HL-60/S4 treated with retinoic acid at 250 ng/mL for 4 days and 3 days (cell line): ENCODE results near the gene NOS3.

Source experiments
- in situ Hi-C: fragments of 300-500 bp; cut with MboI; formaldehyde crosslinking; loops from 2 replicates; pipeline ENCODE4 v1.7.0; 2022; ENCODE audit warnings: low sequenced_read_pairs

NOS3 gene

DNA sequence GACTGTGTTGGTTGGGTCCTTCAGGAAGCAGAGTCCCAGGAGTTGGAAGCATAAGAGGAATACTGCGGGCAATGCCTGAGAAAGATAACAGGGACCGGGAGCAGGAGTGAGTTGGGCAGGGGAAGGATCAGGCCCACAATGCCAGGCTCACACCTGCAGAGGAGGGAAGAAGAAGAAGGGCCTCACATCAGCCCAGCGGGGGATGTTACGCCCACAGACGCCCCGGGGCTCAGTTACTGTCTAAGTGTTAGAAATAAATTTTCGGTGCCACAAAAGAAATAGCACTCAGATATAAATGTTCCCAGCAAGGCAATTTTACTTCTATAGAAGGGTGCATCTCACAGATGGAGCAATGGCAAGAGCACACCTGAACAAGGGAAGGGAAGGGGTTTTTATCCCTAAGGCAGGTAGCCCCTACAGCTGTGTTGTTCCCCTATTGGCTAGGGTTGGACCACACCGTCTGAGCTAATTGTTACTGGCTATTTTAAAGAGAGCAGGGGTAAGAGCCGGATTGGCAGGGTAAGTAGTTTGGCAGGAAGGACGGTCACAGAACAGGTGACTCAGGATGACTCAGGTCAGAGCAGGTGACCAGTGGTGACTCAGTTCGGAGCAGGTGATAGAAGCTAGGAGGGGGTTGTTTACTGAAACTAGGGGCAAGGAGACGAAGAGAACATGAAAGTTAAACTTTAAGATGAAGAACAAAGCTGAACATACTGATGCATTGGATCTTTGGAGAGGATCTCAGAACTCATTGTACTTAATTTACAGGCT, at the start of gene NOS3:
TSS of gene NOS3 (plus strand) at position 602 of the 771 bp plus-strand sequence. CDS start 2,787 bp downstream, outside the sequence.
- in situ Hi-C loops = no loop called here

DNA sequence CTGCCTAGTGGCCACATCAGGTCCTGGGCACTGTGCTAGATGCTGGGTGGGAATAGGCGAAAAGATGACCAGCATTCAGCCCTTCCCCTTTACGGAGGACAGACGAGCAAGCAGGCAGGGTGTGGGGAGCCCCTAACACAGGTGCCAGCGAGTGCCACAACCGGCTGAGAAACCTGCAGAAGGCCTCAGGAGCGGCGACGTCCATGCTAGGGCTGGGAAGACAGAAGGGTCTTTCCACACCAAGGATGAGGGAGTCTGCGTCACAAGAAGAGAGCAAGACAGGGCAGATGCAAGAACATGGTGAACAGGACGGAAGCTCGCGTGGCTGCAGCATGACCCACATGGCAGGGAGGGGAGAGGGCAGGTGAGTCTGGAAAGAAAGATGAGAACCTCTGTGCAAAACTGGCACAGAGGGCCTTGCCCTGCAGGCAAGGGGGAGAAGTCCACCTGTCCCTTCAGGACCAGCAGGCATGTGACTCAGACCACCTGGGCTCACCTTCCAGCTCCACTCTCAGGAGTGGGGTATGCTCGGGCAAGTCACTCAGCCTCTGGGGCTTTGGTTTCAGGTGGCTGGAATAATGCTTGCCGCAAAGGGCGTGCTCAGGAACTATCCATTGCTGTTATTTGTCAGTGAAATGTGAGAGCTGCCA, 49.3 kb upstream of the NOS3 start:
- in situ Hi-C loops = no loop called here

GRCh38 chr7:150942001-150942590, 48.7 kb upstream of the NOS3 start:
- in situ Hi-C loops = no loop called here

DNA sequence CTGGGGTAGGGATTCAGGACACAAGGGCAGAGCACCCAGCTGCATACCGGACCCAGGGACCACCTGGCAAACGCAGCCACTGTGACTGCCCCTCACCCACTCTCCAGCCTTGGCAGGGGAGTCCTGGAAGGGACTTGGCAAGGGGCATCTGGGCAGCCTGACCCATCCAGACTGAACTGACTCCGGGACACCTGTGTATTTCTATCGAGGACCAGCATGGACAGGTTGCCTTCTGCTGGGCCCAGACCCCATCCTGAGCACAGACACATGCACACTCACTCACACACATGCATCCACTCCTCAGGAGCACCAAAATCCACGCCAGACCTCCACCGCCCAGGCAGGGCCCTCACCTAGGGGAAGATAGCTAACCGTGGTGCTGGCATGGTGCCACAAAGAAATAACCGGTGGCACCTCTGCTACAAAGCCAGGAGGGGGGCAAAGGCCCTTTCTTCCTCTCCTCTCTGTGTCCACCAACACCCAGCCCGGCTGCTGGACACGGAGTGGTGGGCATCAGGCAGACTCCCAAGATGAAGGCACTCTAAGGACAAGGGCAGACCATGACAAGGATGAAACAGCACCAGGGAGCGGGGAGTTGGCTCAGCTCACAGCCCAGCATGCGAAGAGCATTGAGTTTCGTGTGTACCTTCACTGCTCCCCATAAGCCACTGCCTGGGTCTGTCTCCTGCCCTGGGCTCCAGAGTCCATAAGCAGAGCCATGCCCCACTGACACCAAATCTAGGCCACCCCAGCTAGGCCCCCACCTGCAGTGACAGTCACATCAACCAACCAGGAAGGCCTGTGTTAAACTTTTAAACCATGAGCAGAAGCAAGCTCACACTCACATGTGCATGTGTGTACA, 48.0 kb upstream of the NOS3 start:
- in situ Hi-C loops = no loop called here

- in situ Hi-C loops = no loop called here
These were observed 47.4 kb upstream of the NOS3 start for GRCh38 chr7:150943453-150943814.

GRCh38 chr7:150944066-150945042, 46.5 kb upstream of the NOS3 start:
- in situ Hi-C loops = no loop called here

GRCh38 chr7:150945171-150945852, 45.5 kb upstream of the NOS3 start:
- in situ Hi-C loops = no loop called here

- in situ Hi-C loops = no loop called here
These were observed 44.9 kb upstream of the NOS3 start for GRCh38 chr7:150945853-150946420.

DNA sequence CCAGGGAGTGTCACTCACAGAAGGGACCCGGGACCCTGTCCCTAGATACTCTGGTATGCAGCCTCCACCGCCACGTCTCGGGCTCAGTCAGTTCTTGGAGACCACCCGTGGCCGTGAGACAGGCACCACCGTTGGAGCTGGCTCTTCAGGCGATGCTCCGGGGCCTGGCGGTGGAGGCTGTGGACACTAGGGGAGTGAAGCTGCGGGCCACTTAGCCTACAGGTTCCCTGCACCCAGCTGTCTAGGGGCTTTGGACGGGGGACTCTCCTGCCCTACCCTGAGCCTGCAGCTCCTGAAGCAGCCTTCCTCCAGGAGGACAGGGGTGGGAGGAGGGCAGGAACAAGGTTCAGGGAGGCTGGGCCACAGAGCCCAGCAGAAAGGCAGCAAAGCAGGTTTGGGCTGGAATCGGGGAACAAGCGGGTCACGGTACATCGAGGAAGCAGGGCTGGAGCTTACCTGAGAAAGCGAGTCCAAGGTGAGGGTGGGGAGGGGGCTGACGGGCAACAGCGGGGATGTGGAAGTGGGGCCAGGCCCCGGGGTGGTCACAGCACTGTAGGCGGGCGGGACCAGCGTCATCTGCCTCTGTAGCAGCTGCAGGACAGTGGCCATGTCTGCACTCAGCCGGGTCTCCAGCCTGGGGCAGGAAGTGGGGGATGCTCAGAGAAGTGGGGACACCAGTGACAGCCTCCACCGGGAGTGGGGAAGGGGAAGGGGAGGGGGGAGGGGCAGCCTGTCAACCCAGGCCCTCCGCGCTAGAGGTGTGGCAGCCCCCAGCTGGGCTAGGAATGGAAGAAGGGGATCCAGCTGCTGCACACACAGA, 44.2 kb upstream of the NOS3 start:
- in situ Hi-C loops = no loop called here

DNA sequence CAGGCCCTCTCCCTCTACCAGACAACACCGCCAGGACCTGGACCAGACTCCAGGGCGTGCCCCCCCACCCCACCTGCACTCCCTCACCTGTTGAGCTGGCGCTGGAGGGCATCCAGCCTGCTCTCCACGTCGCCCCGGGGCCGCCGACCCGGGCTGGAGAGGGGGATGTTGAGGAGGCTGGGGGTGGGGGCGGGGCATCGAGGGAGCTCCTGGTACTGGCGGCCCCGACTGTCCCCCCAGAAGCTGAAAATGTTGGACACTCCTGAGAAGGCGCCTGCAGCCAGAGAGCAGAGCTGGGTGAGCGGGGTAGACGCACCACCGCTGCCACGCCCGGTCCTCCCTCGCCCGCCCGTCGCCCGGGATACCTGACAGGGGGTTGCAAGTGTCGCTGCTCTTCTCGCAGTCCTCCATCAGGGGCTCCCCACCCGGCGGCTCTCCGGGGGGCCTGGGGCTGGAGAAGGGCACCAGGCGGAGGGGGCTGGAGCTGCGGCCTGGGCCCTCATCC, 43.5 kb upstream of the NOS3 start:
- in situ Hi-C loops = no loop called here

DNA sequence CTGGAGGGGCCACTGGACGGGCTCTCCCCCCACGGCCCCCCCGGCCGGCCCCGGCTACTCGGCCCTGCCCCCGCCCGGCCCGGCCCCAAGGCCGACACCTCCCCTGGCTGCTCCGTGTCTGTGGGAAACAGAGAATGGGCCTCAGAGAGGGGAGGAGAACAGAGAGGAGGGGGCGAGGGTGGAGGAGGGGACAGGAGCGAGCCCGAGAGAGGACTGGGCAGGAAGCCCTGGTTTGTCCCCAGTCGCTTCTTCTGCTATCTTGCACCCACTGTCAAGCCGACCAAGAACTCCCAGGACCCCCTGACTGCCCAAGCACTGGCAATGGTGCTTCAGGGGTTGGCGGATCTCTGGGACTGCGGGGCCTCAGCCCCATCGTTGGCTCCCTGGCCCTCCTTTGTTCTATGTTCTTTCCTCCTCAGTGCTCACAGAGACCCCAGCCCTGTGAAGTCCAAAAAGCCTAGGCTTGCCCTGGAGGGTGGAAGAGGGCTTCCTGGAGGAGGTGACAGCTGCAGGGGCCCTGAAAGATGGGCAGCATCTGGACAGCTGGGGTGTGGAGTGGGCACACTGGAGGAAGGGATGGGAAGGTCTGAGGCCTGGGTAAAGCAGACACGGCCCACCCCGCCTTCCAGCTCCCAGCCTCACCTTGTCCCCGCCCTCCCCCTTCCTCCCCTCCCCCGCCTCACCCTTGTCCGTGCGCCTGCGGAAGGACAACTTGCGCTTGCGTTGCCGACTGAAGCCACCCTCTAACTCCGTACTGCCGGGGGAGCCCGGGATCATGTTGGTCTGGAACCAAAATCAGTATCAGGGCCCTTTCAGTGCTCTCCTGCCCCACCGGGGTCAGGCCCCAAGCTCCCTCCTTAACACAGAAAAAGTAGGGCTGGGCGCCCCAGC, 42.8 kb upstream of the NOS3 start:
- in situ Hi-C loops = no loop called here

DNA sequence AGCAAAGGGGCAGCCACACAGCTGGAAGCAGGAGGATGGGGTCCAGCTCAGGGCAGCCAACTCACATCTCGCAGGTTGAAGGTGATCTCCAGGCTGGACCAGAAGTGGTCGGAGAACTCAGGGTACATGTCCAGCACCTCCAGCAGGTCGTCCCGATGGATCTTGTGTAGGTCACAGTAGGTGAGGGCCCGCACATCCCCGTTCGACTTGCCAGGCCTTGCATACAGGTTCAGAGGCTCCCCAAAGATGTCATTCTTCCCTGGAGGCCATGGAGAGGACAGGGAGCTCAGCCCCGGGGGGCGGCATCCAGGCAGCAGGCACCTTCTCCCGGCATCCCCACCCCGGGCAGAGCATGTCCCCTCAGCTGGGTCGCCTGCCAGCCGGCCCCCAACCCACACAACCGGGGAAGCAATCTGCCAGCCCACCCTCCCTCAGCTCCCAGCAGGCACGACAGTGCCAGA, 42.0 kb upstream of the NOS3 start:
- in situ Hi-C loops = no loop called here

- in situ Hi-C loops = no loop called here
These were observed 41.3 kb upstream of the NOS3 start for GRCh38 chr7:150949564-150949963.

DNA sequence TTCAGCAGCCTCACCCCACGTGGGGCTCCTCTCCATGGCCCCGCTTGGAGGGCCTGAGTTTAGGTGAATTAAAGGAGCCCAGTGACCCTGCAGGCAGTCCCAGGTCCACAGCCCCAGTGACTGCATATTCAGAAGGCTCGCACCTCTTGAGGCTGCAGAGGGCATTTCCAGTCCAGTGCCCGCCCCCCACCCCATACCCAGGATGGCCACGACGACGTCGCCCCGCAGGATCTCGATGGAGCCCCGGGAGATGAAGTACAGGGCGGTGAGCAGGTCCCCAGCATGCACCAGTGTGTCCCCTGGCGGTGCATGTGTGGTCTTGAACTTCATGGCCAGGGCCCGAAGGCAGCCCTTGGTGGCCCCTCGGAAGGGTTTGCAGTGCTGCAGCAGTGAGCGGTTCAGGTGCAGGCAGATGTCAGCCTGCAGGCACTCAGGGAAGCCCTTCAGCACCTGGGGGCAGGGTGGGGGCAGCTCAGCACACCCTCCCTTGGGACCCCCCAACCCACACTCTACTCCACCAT, 40.8 kb upstream of the NOS3 start:
- in situ Hi-C loops = no loop called here

- in situ Hi-C loops = no loop called here
These were observed 40.2 kb upstream of the NOS3 start for GRCh38 chr7:150950496-150951180.

DNA sequence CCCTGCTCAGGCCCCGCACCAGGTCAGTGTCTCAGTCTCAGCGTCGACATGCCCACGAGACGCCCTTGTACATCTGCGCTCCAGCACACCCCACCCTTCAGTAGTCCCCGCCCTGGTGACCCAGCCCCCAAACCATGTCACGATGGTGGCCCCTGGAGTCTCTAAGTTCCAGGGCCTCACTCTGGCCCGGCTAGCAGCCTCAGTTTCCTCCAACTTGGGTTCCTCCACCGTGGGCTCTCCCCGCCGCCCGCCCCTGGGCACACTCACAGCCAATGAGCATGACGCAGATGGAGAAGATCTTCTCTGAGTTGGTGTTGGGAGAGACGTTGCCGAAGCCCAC, 39.7 kb upstream of the NOS3 start:
- in situ Hi-C loops = no loop called here
